Activated naive CD4-positive, alpha-beta T cell treated with Interleukin-2 at 50 U/mL for 16 hours (primary cell): ENCODE measurements around the gene CEP95.

Experiments used
- DNase-seq: peaks from one replicate; pipeline ENCODE4 v3.0.0-alpha.2; 2020

The CEP95 gene

DNA sequence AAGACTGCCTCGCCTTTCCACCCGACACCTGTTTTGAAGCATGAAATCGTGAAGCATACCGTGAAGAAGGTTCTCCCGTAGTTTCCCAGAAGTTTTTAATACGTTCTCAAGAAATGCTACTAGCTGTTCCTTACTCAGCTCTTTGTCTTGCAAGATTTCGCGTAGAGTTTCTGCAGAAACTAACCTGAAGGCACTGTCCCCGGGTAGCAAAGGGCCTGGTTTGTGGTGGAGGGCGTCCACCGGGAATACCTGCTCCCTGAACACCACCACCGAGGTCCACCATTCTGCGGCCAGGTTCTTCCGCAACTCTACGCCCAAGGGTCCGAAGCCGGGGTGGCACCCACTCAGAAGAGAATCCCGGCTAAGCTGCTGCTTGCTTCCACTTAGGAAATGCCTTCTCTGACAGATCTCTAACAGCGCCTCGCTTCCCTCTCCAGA is 10.4 kb upstream of the CEP95 start:
- no peak for DNase-seq

DNA sequence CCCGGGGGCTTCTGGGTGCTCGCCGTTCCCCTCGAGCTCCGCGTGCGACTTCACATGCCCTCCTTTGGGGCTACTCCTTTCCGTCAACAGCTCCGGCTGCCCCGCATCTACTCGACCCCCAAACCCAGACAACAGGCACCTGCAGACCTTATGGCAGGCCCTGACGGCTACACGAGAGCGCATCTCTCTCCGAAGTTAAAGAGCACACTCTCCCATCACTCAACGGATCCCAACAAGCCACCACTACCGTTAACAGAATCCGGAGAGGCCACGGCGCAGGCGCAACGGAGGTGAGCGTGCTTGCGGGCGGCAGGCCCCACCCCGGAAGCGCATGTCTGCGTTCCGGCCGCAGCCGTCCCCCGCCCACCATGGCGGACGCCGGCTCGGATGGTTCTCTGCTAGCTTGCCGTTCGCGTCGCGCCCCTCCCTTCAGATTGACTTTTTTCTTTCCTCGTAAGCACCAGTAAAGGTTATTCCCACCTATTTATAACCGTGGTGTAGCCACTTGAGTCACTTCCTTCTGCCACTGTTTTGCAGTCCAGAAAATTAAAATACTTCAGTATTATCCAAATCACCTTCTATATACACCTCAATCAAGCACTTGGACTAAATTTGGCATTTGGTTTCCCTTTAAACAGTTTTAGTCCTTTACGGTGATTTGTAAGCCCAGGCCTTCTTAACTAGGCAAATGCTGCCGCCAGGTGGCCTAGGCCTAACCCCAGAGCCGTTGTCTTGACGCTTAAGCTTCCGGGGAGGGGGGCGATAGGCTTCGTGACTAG is 9.8 kb upstream of the CEP95 start, which contains the start of gene POLG2:
POLG2 (minus strand) TSS at position 269 of the 779 bp plus-strand sequence; CDS start at position 183, 86 bp downstream.
- peak; percentile 96 for DNase-seq

DNA sequence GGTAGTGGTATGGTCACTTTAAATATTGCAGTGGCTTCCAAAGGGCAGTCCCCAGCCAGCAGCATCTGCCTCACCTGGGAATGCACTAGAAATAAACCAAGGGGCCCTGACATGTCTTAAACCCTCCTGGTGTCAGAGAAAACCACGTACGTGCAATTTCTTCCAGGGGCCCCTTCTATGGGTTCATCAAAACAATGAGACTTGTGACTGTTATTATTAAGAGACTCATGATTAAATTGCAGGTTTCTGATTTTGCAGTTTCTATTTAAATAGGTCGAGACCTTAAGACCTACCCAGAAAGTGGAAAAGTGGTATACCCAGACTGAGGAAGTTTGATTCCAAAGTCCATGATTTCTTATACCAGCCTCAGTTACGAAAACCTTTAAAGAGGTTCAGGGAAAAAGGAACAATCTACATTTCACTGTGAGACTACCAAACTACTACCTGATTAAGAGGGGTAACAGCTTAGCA is 9.2 kb upstream of the CEP95 start:
- DNase-seq: no peak

DNA sequence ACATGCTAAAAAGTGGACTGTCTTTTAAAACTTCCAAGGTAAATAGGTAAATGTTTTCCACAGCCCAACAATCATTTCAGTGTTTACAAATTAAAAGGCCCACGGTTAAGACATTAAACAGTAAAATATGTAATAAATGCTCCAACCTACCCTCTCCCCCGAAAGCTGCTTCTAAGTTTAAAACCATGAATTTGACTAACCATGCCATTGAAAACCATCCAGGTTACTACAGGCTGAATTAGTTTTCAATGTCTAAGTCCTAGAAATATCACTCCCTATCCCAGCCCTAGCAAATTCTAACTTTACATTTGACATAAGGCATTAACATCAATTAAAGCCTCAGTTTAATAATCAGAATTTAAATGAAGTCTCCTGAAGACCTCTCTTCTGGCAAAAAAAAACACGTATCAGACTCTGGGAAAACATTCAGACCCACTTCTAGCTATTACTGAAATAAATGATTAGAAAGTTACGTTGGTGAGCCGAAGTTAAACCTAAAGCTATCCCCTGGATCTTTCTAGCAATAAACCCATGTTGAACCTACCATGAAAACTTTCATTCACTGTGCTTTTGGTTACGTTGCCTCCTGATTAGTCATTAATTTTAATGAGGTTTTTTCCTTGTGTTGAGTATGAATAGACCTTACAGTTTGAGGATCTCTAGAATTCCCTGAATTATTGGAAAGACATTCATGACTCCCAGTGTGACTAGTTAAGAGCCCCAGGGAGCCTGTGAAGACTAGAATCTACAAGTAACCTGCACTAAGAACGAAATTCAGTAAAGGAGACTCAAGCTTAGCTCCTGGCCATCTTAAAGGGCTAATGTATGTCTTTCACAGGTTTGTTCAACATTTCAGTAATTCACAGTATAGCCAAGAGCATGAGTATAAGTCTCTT is 8.2 kb upstream of the CEP95 start:
- no peak for DNase-seq

DNA sequence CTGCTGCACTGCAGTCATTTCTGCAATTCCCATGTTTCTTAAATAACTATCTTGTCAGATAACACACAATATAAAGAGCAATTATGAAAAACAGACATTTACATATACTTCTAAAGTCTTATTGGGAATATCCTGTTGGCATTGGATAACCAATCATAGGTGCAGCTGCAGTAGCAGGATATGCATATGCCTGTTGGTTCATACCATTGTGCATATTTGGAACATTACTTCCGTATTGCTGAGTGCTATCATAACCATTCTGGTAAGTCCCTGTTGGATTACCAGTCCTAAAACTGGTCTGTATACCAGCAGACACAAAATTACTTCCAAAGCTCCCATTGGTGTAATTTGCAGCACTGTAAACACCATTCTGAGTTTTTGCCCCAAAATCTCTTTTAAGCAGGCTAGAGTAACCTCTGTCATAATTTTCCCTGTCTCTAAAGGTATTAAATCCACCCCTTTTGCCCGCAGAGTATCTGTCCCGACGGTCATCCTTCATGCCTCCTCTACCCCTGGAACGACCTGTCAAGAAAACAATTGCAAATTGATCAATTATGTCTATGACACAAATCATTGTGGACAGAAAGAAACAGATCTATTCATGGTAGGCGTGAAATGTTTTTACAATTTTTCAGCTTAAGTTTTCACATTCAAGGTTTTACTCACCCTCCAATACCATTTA is 6.8 kb upstream of the CEP95 start:
- no peak for DNase-seq

DNA sequence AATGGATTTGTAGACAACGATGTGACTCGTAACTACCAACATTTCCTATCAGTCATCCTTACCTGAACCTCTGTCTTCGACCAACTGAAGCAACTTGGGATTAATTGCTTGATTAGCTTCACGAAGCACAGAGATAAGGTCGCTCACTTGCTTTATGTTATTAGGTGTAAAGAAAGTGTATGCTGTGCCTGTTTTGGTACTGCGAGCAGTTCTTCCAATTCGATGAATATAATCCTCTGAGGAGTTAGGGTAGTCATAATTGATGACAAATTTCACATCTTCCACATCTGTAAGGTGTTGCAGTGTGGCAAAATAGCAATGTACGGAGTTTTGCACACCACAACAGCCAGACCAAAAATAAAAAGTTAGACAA is 6.3 kb upstream of the CEP95 start:
- DNase-seq: no peak

DNA sequence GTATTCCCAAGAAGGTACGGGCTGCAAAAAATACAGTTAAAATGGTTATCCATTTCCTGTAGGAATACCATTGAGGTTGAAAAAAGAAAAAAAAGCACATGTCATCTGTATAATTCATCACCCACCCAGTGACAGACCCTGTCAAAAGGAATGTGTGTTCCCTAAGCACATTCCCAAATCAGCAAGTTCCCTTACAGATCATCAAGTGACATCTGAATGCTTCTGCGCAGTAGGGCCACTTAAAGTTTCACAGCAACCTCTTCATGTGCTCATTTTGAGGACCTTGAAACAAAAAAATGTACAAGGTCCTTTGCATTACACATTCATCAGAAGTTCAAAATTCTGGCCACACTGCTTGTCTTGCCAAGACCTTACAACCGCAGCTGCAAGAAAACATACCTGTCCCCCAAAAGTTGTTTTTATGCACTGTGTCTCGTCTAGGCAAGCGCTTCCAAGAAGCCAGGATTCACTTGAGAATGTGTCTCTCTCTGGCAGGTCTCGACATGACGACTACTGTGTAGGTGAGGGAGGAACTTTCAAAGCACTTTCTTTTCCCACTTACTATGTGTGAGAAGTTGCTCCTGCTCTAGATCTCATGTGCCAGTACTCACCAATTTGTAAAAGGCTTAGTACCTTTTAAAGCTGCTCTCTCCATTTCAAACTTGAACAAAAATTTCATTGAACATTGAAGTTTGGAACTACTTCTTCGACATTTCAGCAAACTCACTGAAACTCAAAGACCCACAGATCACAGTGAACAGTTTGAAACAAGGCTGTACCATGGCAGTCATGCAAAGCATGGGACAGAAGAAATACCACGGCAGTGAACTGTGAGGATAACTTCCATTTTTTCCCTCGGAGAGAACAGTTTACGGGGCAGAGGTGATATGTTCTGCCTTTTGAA is 5.7 kb upstream of the CEP95 start:
- no peak for DNase-seq

DNA sequence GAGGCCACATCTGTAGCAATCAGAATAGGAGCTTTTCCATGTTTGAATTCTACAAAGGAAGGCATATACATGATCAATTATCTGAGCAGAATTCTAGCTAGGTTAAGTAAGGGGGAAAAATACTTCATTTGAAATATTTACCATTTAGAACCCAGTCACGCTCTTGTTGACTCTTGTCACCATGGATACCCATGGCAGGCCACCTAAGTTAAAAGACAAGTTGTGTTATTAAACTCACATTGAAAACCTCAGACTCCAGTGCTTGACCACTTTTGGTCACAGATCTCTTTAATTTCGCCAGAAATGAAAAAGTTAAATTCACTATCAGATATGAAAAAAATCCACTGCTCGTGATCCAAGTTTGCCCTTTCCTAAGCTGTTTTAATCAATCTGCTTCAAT is 4.8 kb upstream of the CEP95 start:
- no peak for DNase-seq

DNA sequence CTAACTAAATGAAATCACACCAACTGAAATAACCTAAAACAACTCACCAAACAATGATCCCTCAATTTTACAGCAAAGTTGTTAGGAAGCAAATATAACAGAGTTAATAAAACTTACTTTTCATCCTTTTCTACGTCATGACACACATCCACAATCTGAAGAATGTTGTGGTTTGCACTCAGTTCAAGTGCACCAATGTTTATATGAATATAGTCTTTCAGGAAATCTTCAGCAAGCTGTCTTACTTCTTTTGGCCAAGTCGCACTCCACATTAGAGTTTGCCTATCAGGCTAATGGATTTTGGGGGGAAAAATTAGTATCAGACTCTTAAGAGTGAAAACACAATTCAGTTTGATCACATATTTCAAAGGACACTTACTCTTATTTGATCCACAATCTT is 4.0 kb upstream of the CEP95 start:
- no peak for DNase-seq

DNA sequence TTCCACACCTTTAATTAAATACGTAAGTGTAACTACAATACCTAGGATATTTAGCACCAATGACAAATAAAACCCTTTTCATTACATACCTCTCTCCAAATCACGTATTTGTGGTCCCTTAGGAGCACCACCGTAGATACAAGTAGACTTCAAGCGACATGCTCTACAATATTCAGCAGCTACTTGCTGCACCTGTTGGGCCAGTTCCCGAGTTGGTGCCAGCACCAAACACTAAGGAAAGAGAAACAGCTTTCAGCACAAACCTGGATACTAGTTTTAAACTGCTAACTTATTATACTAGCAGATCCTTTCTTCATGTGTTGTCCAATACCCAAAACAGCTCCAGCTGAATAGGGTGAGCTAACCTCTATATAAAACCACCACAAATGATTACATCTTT is 3.4 kb upstream of the CEP95 start:
- no peak for DNase-seq

DNA sequence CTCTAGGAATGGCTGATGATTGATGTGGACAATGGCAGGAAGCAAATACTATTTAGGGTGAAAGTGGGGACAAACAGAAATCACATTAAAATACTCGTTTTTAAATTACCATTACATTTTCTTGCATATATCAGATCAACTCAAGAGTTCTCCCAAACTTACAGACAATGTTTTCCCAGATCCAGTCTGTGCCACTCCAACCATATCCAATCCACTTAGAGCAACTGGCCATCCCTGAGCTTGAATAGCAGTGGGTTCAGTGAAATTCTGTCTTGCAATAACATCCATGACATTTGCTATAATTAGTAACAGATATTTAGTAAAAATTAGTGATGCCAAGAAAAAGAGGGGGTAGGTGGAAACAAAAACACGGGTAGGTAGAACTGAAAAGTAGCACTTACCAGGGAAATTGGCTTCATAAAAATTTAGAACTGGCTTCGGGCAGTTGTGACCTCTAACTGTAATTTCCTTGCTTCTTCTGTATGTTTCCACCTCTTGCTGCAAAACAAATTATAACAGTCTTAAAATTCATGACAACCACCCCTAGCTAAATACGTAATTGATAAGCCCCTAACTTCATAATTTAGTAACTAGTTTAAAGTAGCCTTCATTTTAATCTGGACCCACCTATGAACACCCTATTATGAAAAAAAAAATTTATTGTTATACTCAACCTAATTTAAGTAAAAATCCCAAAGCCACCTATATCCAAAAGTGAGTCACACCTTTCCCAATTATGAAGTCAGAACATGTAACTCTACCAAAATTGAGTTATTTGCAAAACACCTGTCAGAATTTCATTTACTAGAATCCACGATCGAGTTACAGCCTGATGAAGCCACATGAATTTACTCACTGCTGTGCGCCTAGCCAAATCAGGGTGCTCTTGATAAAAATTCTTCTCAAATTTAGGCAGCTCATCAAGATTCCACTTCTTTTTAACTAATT is 2.7 kb upstream of the CEP95 start:
- no peak for DNase-seq

DNA sequence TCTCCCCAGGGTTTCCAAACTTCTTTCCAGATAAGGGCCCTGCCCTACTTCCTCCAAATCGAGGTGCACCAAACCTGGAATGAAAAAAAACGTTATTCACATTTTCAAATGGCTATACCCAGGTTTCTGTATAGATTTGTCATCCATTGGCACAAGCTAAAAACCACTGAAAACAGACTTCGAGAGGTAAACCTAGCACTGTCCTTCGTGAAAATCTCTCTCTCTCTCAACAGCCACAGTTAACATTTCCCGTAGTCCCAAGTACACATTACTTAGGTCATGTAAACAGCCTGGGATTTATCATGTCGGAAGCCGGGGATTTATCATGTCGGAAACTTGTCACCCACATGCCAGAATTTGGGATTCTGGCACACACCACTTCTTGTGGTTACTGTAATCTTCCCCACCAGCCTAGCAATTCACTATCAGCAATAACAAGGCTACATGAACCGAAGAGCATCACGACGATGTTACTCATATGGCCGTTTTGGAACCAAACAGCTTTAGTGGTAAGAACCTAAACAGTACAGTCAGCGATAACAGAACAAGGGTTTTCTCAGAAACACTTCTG is 1.9 kb upstream of the CEP95 start:
- no peak for DNase-seq

DNA sequence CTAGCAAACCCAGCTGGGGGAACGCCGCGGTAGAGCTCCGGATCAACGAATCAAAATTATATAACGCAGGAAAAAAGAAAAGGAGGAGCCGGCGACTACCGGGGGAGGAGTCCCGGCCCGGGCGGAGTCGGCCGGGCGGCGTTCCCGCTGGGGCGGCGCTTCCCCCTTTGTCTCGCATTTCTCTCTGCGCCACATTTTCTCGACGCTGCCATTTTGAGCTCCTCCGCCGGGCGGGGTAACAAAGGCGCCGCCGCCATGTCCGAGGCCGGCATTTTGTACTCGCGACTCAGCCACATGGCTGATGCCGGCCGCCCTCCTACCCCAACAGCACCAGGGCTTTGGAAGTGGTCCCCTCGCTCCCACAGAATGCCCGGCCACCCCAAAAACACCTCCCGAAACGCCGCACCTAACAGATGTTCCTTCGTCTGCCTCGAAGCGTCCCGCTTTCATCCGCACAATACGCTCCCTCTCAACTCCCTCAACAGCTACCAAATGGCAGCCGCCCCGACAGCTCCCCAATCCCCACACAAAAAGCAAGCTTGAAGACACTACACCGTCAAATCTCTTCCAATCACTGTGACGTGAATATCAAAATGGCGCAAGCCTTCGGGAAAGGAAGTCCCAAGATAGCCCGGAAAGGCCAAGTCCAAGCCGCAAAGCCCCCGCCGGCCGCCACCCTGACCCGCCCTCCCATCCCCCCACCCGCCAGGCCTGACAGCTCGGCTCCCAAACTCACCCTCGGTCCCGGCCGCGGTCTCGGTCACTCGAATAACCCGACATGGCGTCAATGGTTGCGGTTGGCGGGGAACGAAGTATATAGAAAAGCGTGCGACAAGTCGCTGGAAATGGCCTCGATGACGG is 1.2 kb upstream of the CEP95 start:
- DNase-seq: peak; percentile 86

DNA sequence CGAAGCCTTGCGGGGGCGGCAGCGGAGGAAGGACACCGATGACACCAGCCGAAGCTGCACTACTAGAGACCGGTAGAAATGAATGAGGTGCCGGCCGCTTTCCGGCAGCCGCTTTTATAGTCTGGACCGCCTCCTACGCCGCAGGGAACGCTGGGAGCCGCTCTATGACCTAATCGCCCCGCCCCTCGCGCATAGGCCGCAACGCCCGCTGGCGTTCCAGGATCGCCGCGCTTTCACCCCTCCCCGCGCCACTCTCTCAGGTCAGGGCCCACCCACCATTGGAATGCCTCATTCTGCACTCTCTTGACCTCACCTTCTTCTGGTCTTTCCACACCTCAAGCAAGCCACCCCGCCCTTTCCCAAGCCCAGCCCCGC is 589 bp upstream of the CEP95 start, which contains the start of gene DDX5:
DDX5 (minus strand) TSS at position 89 of the 375 bp plus-strand sequence. CDS start 170 bp downstream, outside the sequence.
- peak; percentile 98 for DNase-seq

DNA sequence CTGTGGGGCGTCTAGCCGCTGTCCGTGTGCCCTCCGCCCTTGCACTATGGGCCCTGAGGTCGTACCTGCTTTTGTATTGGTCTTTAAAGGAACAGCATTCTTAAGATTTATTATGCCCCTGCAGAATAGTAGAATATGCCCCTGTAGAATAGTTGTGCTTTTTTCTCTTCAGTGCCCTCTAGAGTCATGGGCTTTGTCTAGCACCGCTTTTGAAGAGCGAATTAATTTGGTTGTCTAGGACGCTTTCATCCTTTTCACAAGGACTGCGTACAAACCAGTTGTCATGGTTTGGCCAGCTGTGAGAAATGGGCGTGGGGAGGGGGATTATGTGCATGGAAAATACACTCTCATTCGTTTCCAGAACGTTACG is 621 bp downstream of the CEP95 start:
- peak; percentile 27 for DNase-seq

DNA sequence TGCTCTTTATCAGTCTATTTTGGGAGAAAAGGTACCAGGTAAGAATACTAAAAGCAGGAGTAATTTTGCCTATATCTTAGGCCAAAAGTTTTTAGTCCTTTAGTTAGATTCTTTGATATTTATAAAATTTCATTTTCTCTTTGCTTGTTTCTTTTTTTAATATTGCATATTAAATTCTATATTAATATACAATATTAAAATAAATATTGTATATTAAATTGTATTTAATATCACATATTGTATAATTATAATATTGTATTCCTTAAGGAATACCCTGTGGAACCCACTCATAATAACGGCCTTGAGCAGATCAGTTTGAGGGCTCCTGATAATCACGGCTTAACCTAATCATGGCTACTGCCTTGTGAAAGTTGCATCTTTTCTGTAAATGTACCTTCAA is 1.9 kb downstream of the CEP95 start:
- DNase-seq: no peak

DNA sequence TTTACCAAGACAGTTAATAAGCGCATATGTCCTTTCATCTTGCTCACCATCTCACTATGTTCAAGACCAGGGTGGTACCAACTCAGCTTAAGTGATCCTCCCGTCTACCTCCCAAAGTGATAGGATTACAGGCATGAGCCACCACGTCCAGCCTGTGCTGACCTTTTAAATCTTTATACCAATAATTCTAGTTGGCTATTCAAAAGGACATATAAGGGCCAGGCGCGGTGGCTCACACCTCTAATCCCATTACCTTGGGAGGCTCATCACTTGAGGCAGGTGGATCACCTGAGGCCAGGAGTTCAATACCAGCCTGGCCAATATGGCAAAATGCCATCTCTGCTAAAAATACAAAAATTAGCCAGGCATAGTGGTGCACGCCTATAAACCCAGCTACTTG is 2.4 kb downstream of the CEP95 start:
- no peak for DNase-seq

DNA sequence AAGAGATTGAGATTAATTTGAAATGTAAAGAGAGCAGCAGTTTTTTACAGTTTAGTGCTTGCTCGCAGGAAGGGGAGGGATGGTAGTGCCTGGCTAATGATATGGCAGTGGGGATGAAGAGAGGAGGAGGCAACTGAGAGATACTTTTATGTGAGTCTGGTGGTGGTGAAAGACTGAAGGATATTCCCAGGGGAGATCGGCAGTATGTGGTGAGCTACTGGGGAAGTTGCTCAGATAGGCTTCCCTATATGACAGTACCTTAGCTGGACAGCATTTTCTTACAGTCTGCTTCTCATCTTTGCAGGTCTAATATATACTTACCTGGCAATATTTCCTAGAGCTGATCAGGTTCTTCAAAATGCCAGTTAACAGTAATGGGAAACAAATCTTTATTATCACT is 8.6 kb downstream of the CEP95 start:
- no peak for DNase-seq

DNA sequence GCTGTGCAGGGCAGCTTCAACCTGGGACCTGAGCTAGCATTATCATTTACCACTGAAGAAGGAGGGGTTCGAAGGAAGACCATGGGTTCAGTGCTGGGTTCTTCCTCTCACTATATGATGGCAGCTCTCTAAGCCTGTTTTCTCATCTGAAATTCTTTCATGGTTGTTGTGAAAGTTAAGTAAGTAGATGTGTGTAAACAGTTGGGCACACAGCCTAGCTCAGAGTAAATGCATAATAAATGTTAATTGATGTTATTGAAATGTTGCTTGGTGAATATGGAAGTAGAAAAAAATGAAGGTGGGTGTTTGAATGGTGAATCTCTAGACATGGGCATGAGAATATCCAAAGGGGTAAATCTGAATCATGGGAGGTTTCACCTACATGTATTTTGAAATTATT is 9.1 kb downstream of the CEP95 start:
- no peak for DNase-seq

DNA sequence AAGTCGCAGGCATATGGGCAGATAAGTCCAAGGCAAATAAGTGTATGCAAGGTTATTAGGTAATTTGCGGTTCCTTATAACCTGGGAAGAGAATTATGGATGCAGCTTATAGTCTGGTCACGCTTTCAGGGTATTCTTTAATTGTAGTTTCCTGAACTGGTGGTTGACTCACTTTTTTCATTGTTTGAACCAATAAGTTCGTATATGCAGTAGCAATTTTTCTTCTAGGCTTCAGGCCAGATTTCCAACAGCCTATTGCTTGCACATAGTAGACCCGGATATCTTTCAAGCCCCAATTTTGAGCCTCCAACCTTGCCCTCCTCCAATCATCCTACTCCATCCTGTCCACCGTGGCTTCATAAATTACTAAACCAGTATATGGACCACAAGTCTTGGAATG is 12.8 kb downstream of the CEP95 start:
- no peak for DNase-seq
